NCI-H82 treated with DMSO at 0.1 percent for 48 hours (cell line): ENCODE data around the gene NFIA.

Experiments
- DNase-seq: peaks from one replicate; lab custom pipeline; 2025; ENCODE audit not compliant: unreplicated experiment; lab: John Stamatoyannopoulos, UW

The NFIA gene

DNA sequence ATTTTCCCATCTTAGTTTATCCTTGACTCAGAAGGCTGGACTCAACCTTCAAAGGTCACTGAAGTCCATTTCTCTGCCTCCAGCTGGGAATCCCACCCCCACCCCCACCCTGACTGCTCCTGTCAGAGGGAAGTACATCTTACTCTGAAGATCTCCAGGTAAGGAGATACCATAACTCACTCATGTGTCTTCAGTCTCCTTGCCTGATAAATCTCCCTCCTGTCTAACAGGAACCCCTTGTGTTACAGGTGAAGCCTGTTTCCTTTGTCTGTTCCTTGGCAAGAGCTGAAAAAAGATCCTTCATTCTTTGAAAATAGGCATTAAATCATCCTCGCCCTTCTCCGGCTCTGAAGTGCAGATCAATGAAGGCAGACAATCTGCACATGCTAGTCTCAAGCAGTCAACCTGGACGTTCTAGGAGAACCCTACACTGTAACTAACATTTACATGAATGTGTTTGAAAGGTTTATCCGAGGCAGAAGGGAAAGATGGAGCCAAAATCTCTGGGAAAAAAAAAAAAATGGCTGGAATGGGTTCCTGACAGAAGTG, 392.0 kb downstream of the NFIA start:
- no peak for DNase-seq

DNA sequence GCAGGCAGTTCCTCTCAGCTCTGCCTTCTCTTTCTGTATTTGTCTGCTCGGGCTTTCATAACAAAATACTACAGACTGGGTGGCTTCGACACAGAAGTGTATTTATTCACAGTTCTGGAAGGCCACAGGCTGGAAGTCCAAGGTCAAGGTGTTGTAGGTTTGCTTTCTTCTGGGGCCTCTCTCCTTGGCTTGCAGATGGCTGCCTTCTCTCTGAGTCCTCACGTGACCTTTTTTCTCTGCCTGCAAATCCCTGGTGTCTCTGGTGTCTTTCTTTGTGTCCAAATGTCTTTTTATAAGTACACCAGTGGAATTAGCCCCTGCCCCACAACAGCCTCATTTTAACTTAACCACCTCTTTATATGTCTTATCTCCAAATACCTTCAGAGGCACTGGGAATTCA, 392.6 kb downstream of the NFIA start:
- DNase-seq = no peak

DNA sequence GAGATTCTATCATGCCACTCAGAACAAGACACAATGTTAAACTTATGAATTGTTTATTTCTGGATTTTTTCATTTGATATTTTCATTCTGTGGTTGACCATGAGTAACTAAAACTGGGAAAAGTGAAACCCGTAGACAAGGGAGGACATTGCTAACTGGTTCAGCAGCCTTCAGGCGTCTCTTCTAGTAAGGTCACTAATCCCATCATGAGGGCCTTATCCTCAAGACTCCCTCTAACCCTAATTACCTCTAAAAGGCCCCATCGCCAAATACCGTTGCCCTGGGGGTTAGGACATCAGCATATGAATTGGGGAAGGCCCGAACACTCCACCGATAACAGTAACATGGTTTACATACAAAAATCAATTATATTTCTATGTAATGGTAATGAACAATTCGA, 394.9 kb downstream of the NFIA start:
- no peak for DNase-seq

DNA sequence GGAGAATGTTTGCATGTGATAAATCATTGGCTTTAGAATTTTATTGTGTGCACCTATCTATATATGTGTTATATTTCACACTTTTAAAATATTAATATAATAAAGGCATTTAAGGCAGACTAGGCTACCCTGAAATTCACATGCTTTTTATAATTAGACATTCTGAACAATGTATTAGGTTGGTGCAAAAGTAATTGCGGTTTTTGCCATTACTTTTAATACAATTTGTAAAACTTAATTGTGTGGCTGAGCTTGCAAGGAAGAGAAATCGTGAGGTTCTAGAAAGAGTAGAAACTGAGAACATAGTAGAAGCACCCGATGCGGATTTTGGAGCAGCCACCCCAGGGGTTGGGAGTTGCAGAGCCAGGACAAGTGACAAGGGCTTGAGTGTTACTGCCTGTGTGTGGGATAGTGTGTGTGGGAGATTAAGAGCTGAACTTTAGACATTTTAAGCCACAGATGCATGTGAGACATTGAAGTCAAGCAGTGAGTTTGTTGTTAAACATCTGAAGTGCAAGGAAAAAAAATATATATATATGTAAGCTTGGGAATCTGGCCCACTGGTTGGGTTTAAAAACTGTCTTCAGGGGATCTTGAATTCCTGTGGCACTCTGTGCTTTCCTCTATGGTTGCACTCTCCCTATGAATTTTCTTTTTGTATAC, 398.0 kb downstream of the NFIA start:
- DNase-seq = no peak

DNA sequence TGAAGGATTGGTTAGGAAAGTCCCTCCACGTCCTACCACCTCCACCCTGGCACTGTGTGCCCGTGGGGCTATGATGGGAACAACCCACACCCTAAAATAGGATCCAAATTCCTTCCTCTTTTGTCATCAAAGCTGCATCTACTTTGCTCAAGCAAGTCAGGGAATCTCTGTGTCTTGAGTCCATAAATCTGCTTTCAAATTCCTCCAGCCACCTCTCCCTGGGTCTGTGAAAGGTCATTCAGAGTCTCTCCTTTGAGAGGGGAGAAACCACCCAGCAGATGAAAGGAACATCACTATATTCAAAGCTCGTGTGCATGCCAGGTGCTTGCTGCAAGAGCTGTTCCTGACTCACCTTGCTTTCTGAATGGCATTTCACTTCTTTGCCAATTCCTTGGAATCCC, 399.0 kb downstream of the NFIA start:
- no peak for DNase-seq

DNA sequence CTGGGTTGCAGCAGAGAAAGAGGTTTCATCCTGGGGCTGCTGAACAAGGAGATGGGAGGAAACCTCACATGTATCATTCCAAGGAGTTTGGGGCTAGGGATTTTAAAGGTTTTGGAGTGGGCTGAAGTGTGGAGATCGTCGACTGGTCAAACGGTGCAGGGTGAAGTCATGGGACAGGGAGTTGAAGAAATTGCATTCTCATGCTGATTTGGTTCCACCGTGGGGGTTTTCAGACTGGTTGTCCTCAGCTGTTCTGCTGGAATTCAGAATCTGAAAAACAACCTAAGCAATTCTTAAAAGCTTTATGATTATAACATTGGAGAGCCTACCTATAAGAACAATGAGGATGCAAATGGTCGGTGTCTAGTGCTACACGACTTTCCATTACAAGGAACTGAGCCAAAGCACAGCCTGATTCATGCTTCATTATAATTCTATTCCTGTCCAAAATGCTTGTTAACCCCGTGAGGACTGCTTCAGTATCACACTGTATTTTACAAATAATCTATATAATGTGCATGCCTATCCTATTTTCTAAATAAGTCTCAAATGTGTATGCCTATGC, 399.9 kb downstream of the NFIA start:
- no peak for DNase-seq

DNA sequence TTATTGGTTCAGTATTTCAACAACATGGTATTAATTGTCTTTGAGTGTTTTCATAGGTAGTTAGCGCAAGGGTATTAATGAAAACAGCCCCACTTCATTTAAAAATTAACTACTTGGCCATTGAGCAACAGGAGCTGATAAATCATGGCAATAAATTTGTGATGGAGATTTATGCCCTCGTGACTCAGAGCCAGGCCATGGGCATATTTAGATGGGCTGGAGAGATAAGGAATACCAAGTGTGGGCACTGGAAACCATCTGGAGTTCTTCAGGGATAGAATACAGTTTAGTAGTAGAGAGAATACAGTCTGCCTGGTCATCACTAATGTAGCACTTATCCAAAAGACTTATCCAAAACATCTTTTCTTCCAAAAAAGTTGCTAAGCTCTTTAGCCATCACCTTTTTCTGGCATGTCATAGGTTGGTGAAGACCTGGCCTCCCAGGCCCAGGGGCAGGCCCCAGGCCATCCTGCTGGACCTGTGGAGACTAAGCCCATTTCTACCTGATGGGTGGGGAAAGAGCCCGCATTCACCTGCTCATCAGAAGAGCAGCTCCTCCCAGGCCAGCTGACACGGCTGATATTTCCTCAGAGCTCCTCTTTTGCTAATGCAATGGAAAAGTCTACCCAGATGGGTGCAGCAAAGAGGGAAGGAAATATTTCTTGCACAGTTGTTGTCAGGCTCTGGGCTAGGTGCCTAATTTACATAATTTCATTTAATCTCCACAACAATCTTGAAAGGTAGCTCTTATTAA, 404.6 kb downstream of the NFIA start:
- DNase-seq = no peak

DNA sequence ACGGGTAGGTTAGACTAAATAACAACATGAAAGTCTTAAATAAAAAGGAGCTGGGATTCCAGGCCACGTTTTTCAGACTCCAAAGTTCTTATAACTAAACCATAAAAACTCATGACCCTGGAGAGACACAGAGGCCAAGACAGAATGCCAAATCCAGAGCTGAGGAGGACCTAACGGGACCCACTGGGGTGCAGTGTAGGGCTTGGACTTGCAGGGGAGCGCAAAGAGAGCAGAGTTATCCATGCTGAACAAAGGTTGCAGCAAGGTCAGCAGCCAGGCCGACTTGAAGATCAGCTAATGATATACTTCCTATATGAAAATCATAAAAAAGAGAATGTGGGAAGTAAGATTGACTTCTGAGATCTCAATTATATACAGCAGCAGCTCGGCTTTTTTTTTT, 405.4 kb downstream of the NFIA start:
- DNase-seq = no peak

DNA sequence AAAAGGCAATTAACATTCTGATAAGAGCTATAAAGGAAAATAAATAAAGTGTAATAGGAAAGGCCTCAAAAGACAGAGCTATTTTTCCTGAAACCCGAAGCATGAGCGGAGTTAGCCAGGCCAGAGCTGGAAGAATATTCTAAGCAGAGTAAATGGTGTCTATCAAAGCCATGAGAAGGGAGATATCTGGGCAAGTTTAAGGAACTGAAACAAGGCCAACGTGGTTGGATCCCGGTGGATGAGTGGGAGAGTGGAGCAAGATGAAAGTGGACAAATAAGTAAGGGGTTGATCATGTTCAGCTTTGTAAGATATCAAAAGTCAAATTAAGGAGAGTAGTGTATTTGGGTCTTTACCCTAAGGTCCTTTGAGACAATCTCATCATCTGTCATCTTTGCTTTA, 408.6 kb downstream of the NFIA start:
- DNase-seq = no peak

DNA sequence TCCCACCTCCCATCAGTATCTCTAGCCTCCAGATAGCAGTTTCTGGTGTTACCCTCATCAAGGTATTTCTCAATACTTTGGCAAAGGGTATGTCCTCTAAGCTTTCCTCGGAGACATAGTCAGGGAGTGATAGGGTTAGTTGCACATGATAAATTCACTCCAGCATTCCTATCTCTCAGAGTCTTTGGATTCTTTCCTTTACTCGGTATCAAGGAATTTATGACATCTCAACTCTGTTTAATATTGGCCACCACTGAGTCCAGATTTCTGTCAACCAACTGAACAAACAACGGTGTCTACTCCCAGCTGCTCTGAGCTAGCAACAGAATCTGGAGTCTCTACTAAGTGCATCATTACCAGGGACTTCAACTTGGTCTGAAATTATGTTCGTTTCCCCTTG, 409.1 kb downstream of the NFIA start:
- DNase-seq = no peak

DNA sequence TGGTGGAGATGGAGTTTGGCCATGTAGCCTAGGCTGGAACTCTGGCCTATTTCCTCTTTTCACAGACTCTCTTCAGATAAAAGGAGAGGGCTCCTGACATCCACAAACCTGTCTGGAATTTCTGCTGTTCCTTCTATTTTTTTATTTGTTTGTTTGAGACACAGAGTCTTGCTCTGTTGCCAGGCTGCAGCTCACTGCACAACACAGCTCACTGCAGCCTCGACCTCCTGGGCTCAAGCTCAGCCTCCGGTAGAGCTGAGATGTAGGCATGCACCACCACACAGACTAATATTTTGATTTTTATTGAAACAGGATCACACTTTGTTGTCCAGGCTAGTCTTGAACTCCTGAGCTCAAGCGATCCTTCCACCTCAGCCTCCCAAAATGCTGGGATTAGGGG, 411.6 kb downstream of the NFIA start:
- DNase-seq = no peak

DNA sequence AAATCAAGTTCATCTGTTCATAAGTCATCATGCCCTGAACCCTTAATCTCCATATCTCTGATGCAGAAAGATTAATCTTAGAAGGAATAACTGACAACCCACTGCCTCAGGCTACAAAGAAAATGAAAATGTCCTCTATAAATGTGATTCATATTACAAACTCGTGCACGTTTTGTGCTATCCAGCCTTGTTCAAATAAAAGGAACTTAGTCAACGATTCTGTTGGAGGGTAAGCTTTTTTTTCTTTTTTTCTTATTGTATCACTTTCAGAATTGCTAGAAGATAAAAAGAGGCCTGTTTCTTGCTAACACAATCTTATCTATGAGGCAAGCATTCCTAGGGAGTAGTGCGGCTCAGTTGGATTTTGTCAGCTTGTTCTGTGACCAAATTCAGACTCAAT, 414.1 kb downstream of the NFIA start:
- DNase-seq = no peak

DNA sequence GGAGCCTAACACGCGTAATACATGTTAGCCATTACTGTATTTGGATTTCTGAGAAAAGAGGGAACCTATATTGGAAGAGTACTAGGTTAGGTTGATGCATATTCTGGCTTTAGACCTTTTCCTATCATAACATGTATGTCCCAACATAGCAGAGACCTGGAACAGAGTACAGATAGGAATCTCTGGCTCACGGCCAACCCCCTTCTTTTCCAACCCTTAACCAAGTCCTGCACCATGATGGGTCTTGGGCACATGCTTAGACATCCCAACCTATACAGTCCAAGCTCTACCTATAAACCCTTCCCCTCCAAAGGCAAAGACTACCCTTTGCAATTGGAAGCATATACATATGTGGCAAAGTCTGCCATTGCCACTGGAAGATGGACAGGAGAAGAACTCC, 414.7 kb downstream of the NFIA start:
- DNase-seq = no peak

DNA sequence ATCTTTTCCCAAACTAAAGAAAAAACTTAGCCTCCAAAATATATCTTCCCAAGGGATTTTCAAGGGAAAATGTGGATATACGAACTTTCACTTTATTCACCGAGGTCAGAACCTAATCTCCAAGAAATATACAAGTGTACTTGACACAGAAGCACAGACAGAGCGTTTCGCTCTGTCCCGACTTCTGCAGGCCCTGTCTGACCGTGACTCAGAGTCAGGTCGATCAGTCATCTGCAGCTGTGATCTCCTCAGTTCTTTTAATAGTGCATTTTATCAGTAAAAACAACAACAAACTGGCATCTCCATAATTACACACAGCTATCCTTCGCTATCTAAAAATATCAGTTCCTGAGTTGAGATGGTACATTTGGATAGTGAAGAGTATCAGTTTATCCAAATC, 416.0 kb downstream of the NFIA start:
- DNase-seq = no peak

DNA sequence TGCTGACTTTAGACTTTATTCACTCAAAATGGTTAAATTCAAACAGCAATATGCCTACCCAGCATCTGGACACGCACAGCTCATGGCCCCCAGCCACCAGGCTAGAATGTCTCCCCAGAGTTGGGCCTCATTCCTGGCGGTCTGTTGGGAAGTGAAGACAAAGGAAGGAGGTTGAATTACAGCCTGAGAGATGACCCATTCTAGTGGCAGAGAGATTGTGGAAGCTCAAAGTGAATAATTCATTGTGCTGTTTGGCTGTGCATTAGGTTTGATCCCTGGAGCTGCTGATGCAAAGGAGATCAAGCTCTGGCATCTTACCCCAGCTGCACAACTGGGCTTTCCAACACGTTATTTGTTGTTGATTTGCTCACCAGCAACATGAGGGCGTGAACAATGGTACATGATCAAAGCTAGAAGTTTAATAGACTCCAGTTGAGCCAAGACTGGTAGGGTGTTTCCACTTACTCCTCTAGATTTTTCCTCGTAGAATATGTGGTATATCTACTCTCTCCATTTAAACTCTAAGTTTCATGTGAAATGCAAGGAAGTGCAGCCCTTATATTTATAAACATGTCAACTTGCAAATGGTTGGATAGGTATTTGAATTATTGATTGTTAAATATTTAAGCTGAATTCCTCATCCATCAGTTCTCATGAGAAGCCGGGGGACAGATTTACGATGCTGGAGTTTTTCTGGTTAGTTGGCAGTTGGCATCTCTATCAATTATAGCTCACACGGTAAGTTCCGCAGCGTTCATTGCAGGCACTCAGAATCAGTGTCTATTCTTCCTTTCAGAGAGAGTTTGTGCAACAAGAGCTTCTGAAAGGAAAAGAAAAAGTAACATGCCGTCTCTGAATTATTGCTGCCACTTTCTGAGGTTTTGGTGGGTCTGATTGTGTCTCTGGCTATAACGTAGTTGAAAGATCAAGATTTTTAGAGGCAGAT, 419.9 kb downstream of the NFIA start:
- DNase-seq = no peak

DNA sequence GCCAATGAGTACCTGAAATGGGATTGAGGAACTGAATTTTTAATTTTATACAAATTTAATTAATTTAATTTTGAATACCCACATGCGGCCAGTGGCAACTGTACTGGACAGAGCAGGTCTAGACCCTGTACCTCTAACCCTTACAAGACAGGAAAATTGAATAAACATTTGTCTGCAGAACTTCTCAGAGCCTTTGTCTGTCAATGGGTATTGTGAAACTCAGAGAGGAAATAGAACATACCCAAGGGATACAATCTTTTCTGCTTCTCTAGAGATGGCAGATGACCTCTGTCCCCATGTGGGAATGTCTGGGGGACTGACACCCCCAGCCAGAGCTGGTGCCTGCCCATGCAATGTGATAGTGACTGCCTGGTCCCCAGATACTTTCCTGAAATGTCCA, 421.9 kb downstream of the NFIA start:
- DNase-seq = no peak

DNA sequence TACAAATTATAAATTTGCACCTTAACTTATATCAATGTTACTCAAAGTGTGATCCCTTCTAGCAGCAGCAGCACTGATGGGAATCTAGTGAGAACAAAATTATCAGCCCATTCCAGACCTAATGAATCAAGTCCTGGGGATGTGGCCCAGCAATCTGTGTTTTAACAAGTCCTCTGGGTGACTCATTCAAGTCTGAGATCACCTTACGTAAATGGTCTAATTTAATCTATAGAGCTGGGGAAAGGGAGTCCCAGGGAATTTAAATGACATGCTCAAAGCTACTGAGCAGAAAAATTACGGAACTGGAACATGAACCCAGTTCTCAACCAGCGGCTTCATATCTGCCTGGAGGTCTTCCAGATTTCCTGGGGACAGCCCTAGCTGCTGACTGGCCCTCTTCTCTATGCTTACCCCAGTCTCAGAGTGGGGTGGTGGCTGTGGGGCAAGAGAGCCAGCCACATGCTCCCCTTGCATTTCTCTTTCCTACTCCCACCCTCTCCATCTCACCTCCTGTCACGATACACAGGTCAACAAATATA, 422.6 kb downstream of the NFIA start:
- no peak for DNase-seq

DNA sequence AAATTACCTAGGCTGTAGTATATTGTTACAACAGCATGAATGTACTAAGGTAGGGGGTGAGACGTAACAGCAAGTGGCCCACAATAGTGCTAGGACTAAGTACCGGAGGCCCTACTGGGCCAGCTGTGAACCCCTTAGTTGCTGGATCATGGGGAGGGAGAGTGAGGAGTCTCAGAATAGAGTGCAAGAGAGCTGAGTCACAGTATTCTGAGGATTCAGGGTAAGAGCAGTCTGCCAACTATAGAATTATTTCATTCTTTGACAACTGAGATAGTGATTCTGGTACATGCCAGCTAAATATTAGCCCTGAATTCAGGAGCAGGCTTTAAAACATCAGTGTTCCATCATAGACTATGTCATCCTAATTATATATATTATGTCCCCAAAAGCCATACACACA, 423.9 kb downstream of the NFIA start:
- no peak for DNase-seq

DNA sequence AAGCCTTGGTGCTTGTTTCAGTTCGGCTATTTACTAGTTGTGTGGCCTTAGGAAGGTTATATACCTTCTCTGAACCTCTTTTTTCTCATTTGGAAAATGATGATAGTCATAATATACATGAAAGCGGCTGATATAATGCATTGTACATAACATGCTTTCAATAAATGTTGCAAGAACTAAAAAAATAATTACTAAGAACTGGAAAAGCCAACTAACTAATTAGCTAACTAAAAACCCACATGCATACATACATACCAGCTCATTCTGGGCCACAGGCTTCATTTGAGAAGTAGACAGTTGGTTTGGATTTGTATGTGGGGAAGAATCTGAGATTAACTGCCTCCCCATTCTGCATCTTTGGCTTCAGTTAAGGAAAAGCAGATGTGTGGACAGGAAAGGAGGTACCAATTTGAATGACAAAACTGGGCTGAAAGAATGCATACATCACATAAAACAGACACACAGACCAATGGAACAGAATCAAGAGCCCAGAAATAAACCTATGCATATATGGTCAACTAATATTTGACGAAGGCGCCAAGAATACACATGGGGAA, 424.7 kb downstream of the NFIA start:
- DNase-seq = no peak
